BLaER1 treated with 17β-estradiol and CSF1 and Interleukin-3, amounts not matched to agents 10 nM and 100 nM (cell line): ENCODE measurements around the gene U2SURP.

Source experiments
- H3K27ac ChIP-seq, 11 experiments: shearing (Covaris generic); formaldehyde crosslinking; 2 replicates each; pipeline ENCODE4 v1.8.1; 2022
- H3K27me3 ChIP-seq, 11 experiments: shearing (Covaris generic); formaldehyde crosslinking; 2 replicates each; pipeline ENCODE4 v1.8.1; 2022
- H3K36me3 ChIP-seq, 11 experiments: shearing (Covaris generic); formaldehyde crosslinking; 2 replicates each; pipeline ENCODE4 v1.8.1; 2022
- H3K4me1 ChIP-seq, 10 experiments: shearing (Covaris generic); formaldehyde crosslinking; 2 replicates each; pipeline ENCODE4 v1.8.1; 2022
- H3K4me2 ChIP-seq, 11 experiments: shearing (Covaris generic); formaldehyde crosslinking; 2 replicates each; pipeline ENCODE4 v1.8.1; 2022
- H3K4me3 ChIP-seq, 10 experiments: shearing (Covaris generic); formaldehyde crosslinking; 2 replicates each; pipeline ENCODE4 v1.8.1; 2022
- H3K9ac ChIP-seq, 11 experiments: shearing (Covaris generic); formaldehyde crosslinking; 2 replicates each; pipeline ENCODE4 v1.8.1; 2022
- H3K9me3 ChIP-seq, 11 experiments: shearing (Covaris generic); formaldehyde crosslinking; replicated peaks in 1 of 11; 2 replicates each; pipeline ENCODE4 v1.8.1; 2022
- H4K20me1 ChIP-seq, 11 experiments: shearing (Covaris generic); formaldehyde crosslinking; 2 replicates each; pipeline ENCODE4 v1.8.1; 2022
- Cebpa-rat ChIP-seq, 11 experiments: shearing (Covaris generic); IDR thresholded peaks; 2 replicates each; pipeline ENCODE4 v1.8.1; 2022

Gene U2SURP

GRCh38 chr3:142999881-143000280 is 1.5 kb upstream of the U2SURP start:
- H3K27ac ChIP-seq, result no peak overlapping the region; a peak in 2 of 22 replicates
- no peaks in the 10 kb centered on the region for H3K36me3 ChIP-seq

GRCh38 chr3:143000528-143000927 is 842 bp upstream of the U2SURP start:
- H3K9ac ChIP-seq, result peak overlapping the region; percentile 92 to 98 (median 96)
- H3K36me3 ChIP-seq, result peaks cover 0 to 6% (median 0%) of the 10 kb centered on the region in 11 experiments; a peak in 4 of 22 replicates
- H3K4me2 ChIP-seq, result peak overlapping the region; percentile 85 to 100 (median 92)
- peak overlapping the region; percentile 87 to 97 (median 94) for H3K27ac ChIP-seq
- H3K27me3 ChIP-seq, result no peaks in the 10 kb centered on the region
- no peaks in the 10 kb centered on the region for H3K9me3 ChIP-seq
- H3K4me3 ChIP-seq, result peak overlapping the region; percentile 72 to 97 (median 88)
- peaks cover 0 to 36% (median 26%) of the 10 kb centered on the region in 11 experiments; a peak in 18 of 22 replicates for H4K20me1 ChIP-seq
- peaks cover 18 to 44% (median 23%) of the 10 kb centered on the region in 10 experiments for H3K4me1 ChIP-seq
- no peak for TF ChIP-seq Cebpa-rat (IDR thresholded peaks at IDR 0.05)

More at GRCh38 chr3:142999881-143000280, 1.5 kb upstream of the U2SURP start:
- Histone ChIP-seq H3K9ac (peak overlapping the region in 1 of 11 experiments; percentile 97; a peak in 1 of 22 replicates), H3K4me3 (peak overlapping the region in 2 of 10 experiments; percentile 72 to 94; a peak in 3 of 20 replicates), H3K4me2 (peak overlapping the region in 7 of 11 experiments; percentile 89 to 100 (median 94); a peak in 11 of 22 replicates), H3K4me1 (peaks cover 18 to 37% (median 23%) of the 10 kb centered on the region in 10 experiments), H3K9me3 (no peaks in the 10 kb centered on the region), H3K27me3 (no peaks in the 10 kb centered on the region), H4K20me1 (peaks cover 0 to 30% (median 19%) of the 10 kb centered on the region in 11 experiments; a peak in 17 of 22 replicates)
- no peak for TF ChIP-seq Cebpa-rat (IDR thresholded peaks at IDR 0.05)

- no peaks in the 10 kb centered on the region for H3K9me3 ChIP-seq
- H3K27ac ChIP-seq, result peak overlapping the region; percentile 87 to 97 (median 94)
- peaks cover 18 to 46% (median 23%) of the 10 kb centered on the region in 10 experiments for H3K4me1 ChIP-seq
- H3K9ac ChIP-seq, result peak overlapping the region; percentile 92 to 98 (median 96)
- no peak for TF ChIP-seq Cebpa-rat (IDR thresholded peaks at IDR 0.05)
- peaks cover 0 to 41% (median 30%) of the 10 kb centered on the region in 11 experiments; a peak in 19 of 22 replicates for H4K20me1 ChIP-seq
- H3K27me3 ChIP-seq, result no peaks in the 10 kb centered on the region
- H3K36me3 ChIP-seq, result peaks cover 0 to 10% (median 0%) of the 10 kb centered on the region in 11 experiments; a peak in 4 of 22 replicates
- H3K4me2 ChIP-seq, result peak overlapping the region; percentile 85 to 100 (median 92)
- H3K4me3 ChIP-seq, result peak overlapping the region; percentile 72 to 97 (median 88)
Observed at GRCh38 chr3:143001034-143001368, 369 bp upstream of the U2SURP start.

- Histone ChIP-seq H3K27me3 (no peaks in the 10 kb centered on the region), H3K9ac (peak overlapping the region; percentile 92 to 98 (median 96)), H3K27ac (peak overlapping the region; percentile 87 to 97 (median 94)), H4K20me1 (peaks cover 12 to 53% (median 42%) of the 10 kb centered on the region in 11 experiments; a peak in 21 of 22 replicates), H3K36me3 (peaks cover 0 to 21% (median 0%) of the 10 kb centered on the region in 11 experiments; a peak in 9 of 22 replicates), H3K4me1 (peaks cover 18 to 57% (median 27%) of the 10 kb centered on the region in 10 experiments), H3K9me3 (peaks cover 0 to 6% (median 0%) of the 10 kb centered on the region in 11 experiments; a peak in 3 of 22 replicates), H3K4me2 (peak overlapping the region; percentile 77 to 97 (median 88)), H3K4me3 (peak overlapping the region; percentile 72 to 97 (median 88))
- peak in 1 of 11 experiments; percentile 22; a peak in 1 of 22 replicates for TF ChIP-seq Cebpa-rat (IDR thresholded peaks at IDR 0.05)
Observed at GRCh38 chr3:143002083-143002712, 828 bp downstream of the U2SURP start.

GRCh38 chr3:143002727-143003126 is 1.4 kb downstream of the U2SURP start:
- Histone ChIP-seq H3K4me2 (peak overlapping the region; percentile 77 to 97 (median 88)), H3K36me3 (peaks cover 0 to 22% (median 0%) of the 10 kb centered on the region in 11 experiments; a peak in 9 of 22 replicates), H3K27me3 (no peaks in the 10 kb centered on the region), H3K9me3 (peaks cover 0 to 6% (median 0%) of the 10 kb centered on the region in 11 experiments; a peak in 3 of 22 replicates), H3K4me3 (peak overlapping the region; percentile 72 to 97 (median 88)), H3K9ac (peak overlapping the region; percentile 92 to 98 (median 96)), H3K4me1 (peaks cover 18 to 63% (median 30%) of the 10 kb centered on the region in 10 experiments), H4K20me1 (peaks cover 17 to 58% (median 48%) of the 10 kb centered on the region in 11 experiments; a peak in 21 of 22 replicates), H3K27ac (peak overlapping the region; percentile 87 to 97 (median 94); a peak in 21 of 22 replicates)
- TF ChIP-seq Cebpa-rat (IDR thresholded peaks at IDR 0.05), result no peak

GRCh38 chr3:143004823-143005222 is 3.5 kb downstream of the U2SURP start:
- no peak overlapping the region for H3K27ac ChIP-seq
- peaks cover 0 to 22% (median 0%) of the 10 kb centered on the region in 11 experiments; a peak in 9 of 22 replicates for H3K36me3 ChIP-seq
- peaks cover 38 to 79% (median 69%) of the 10 kb centered on the region in 11 experiments for H4K20me1 ChIP-seq
- H3K4me1 ChIP-seq, result peaks cover 19 to 58% (median 27%) of the 10 kb centered on the region in 10 experiments
- no peaks in the 10 kb centered on the region for H3K27me3 ChIP-seq
- no peak overlapping the region for H3K4me3 ChIP-seq
- no peak for TF ChIP-seq Cebpa-rat (IDR thresholded peaks at IDR 0.05)
- peak overlapping the region in 7 of 11 experiments; percentile 12 to 92 (median 87); a peak in 7 of 22 replicates for H3K4me2 ChIP-seq
- H3K9me3 ChIP-seq, result peaks cover 0 to 6% (median 0%) of the 10 kb centered on the region in 11 experiments; a peak in 3 of 22 replicates
- no peak overlapping the region for H3K9ac ChIP-seq

- H3K9ac ChIP-seq, result no peak overlapping the region; a peak in 1 of 22 replicates
- H3K4me3 ChIP-seq, result no peak overlapping the region
- H3K4me2 ChIP-seq, result no peak overlapping the region
- peaks cover 16 to 64% (median 33%) of the 10 kb centered on the region in 11 experiments; a peak in 19 of 22 replicates for H3K36me3 ChIP-seq
- H3K27ac ChIP-seq, result no peak overlapping the region
- peaks cover 0 to 6% (median 0%) of the 10 kb centered on the region in 11 experiments; a peak in 3 of 22 replicates for H3K9me3 ChIP-seq
- H4K20me1 ChIP-seq, result peaks cover 65 to 100% (median 99%) of the 10 kb centered on the region in 11 experiments
- peaks cover 0 to 27% (median 10%) of the 10 kb centered on the region in 10 experiments; a peak in 11 of 20 replicates for H3K4me1 ChIP-seq
- no peaks in the 10 kb centered on the region for H3K27me3 ChIP-seq
- TF ChIP-seq Cebpa-rat (IDR thresholded peaks at IDR 0.05), result no peak
Observed at GRCh38 chr3:143010024-143010423, 8.7 kb downstream of the U2SURP start.

- H3K27ac ChIP-seq, result no peak overlapping the region
- H3K4me2 ChIP-seq, result no peak overlapping the region
- H4K20me1 ChIP-seq, result peaks cover 58 to 98% (median 94%) of the 10 kb centered on the region in 11 experiments
- no peak overlapping the region for H3K4me3 ChIP-seq
- H3K9ac ChIP-seq, result no peak overlapping the region
- H3K4me1 ChIP-seq, result peaks cover 0 to 13% (median 8%) of the 10 kb centered on the region in 10 experiments; a peak in 11 of 20 replicates
- no peak for TF ChIP-seq Cebpa-rat (IDR thresholded peaks at IDR 0.05)
- H3K27me3 ChIP-seq, result no peaks in the 10 kb centered on the region
- H3K36me3 ChIP-seq, result peaks cover 22 to 66% (median 44%) of the 10 kb centered on the region in 11 experiments; a peak in 21 of 22 replicates
- peaks cover 0 to 5% (median 0%) of the 10 kb centered on the region in 11 experiments; a peak in 2 of 22 replicates for H3K9me3 ChIP-seq
Observed at GRCh38 chr3:143011705-143012104, 10.3 kb downstream of the U2SURP start.
